Omental fat pad (tissue), 4 donors: Measurements from ENCODE around the gene P2RX6. TPM values are rescaled to one million over a fixed set of nuclear protein-coding genes. Genes with fewer than 3 reads are reported as not detected.
"Not testable (repeated sequence)": the region's sequence is repeated elsewhere in the genome, so short reads cannot be mapped to it uniquely, and the experiment has no call there.

ENCODE experiments used
- ATAC-seq: fragments of 150-250 bp; one replicate; pipeline ENCODE4 v1.9.1; 2016; ENCODE audit warnings: mild to moderate bottlenecking, moderate library complexity; ENCODE audit not compliant: low FRiP score
- DNase-seq: peaks from one replicate; pipeline ENCODE4 v3.0.0-alpha.2; 2019; ENCODE audit warnings: low spot score
- CTCF ChIP-seq, 3 donors: fragments of 450-650 bp; IDR thresholded peaks; one replicate each; pipeline ENCODE4 v1.5.1; 2016 to 2017; ENCODE audit warnings: antibody characterized with exemption in 3 of 3, mild to moderate bottlenecking in 3 of 3, moderate library complexity in 2 of 3
- total RNA-seq, 4 donors: library from RNA; depleted of rRNA; stranded (reverse); fragments of >200 nt; gene quantifications; one replicate each; pipeline ENCODE4 v1.1.0, GENCODE V29; 2016

P2RX6 gene
- total RNA-seq, 4 donors from 2014 or later = 1.0 to 1.9 TPM; not detected in 2

GRCh38 chr22:20999350-21000206 is 15.4 kb upstream of the P2RX6 start:
- ATAC-seq (no peak), DNase-seq (no peak)
- no peak for TF ChIP-seq CTCF (IDR thresholded peaks at IDR 0.05)

GRCh38 chr22:21000207-21000986 is 14.6 kb upstream of the P2RX6 start:
- DNase-seq (no peak), ATAC-seq (no peak)
- no peak for TF ChIP-seq CTCF (IDR thresholded peaks at IDR 0.05)

GRCh38 chr22:21000987-21001600 is 13.9 kb upstream of the P2RX6 start:
- TF ChIP-seq CTCF (IDR thresholded peaks at IDR 0.05) = no peak
- no peak for DNase-seq
- ATAC-seq = no peak

GRCh38 chr22:21001601-21002325 is 13.2 kb upstream of the P2RX6 start, which contains the start of gene THAP7:
Gene THAP7, minus strand, starts transcription at chr22:21002118. Its CDS starts 207 bp downstream, at chr22:21001911.
- DNase-seq (peak; percentile 92), ATAC-seq (peak; percentile 94)
- no peak for TF ChIP-seq CTCF (IDR thresholded peaks at IDR 0.05)

- ATAC-seq = no peak
- no peak for DNase-seq
- TF ChIP-seq CTCF (IDR thresholded peaks at IDR 0.05) = no peak
Observed at GRCh38 chr22:21003782-21004181, 11.2 kb upstream of the P2RX6 start.

GRCh38 chr22:21009208-21009607 is 5.8 kb upstream of the P2RX6 start:
- ATAC-seq = not testable (repeated sequence)

More at GRCh38 chr22:21009208-21009607, 5.8 kb upstream of the P2RX6 start:
- not testable (repeated sequence) for DNase-seq
